Liver (tissue), 2 donors: ENCODE data around the gene BTRC.

ENCODE experiments used
- YY1 ChIP-seq: IDR thresholded peaks from 2 replicates; pipeline ENCODE4 v1.6.1; 2016; ENCODE audit warnings: antibody characterized with exemption, mild to moderate bottlenecking
- TF ChIP-seq, protein P1 (sequence below): fragments of 150-350 bp; IDR thresholded peaks from 2 replicates; pipeline ENCODE4 v1.5.1; 2017; ENCODE audit warnings: improper control_type of control experiment, low read depth, low read length; ENCODE audit not compliant: missing input control
- donor health status: healthy.

DNA sequence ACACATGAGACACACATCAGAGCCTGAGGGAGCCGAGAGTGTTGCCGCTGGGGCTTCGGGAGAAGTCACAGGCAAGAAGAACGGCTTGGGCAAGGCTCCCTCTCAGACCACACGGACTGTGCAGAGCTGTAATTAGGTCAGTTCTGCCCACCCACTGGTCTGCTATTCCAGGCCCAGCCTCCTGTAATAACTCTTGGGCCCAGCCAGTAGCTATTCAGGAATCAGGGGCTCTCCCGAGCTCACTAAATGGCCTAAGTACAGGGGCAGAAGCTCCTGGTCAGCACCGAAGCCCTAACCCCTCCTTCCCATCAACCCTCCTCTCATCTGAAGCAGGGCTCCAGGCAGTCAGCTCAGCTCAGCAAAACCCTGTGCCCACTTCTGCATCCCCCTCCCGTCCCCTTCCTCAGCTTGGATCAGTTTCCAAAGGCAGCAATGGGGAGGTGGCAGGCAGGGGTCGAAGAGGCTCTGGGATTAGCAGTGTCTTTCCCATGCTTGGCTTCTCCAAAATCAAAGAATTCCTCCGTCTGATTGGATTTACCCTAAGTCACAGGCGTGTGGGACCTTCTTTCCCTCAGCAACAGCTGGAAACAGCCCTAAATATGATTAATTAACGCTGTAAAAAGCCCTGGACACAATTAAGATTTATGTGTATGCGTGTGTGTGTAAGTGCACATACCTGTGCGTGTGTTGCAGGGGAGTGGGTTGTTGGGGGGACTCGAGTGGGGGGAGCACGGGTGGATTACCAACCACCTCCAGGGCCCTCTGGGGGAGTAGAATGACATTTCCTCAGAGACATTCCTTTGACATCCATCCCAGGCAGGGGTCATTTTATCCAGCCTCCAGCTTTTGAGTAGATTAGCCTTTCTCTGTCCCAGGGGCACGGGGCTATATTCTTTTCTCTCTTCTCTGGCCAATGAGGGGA, 48.4 kb upstream of the BTRC start:
- TF ChIP-seq, protein P1, sequence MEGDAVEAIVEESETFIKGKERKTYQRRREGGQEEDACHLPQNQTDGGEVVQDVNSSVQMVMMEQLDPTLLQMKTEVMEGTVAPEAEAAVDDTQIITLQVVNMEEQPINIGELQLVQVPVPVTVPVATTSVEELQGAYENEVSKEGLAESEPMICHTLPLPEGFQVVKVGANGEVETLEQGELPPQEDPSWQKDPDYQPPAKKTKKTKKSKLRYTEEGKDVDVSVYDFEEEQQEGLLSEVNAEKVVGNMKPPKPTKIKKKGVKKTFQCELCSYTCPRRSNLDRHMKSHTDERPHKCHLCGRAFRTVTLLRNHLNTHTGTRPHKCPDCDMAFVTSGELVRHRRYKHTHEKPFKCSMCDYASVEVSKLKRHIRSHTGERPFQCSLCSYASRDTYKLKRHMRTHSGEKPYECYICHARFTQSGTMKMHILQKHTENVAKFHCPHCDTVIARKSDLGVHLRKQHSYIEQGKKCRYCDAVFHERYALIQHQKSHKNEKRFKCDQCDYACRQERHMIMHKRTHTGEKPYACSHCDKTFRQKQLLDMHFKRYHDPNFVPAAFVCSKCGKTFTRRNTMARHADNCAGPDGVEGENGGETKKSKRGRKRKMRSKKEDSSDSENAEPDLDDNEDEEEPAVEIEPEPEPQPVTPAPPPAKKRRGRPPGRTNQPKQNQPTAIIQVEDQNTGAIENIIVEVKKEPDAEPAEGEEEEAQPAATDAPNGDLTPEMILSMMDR: no peak
- TF ChIP-seq YY1: no peak
